Panc1 (cell line): ENCODE data around the gene FAM131B.

Experiments used
- TCF7L2 ChIP-seq: IDR thresholded peaks from 2 replicates; pipeline ENCODE4 v1.6.1; 2011; ENCODE audit warnings: mild to moderate bottlenecking, low read depth, low read length, inconsistent platforms
- TF ChIP-seq, protein P1 (sequence below): fragments of 450-650 bp; IDR thresholded peaks from 2 replicates; pipeline ENCODE4 v1.5.1; 2017; ENCODE audit warnings: mild to moderate bottlenecking

DNA sequence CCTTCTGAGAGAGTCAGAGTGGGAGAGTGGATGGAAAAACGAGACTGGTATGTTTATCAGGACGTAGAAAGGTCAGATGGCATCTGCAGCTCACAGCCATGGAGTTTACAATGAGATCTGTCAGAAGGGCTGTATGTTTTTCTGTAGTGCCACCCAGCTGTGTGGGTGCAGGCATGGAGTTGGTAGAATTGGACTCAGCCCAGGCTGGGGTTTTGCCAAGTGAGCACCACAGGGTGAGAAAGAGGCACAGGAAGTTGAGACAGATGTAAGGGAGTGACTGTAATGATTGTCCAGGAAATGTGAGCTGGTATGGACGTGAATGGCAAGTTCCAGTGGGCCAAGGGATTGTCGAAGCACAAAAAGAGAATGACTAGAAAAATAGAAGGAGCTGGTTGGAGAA, 9.6 kb upstream of the FAM131B start:
- TF ChIP-seq, protein P1, sequence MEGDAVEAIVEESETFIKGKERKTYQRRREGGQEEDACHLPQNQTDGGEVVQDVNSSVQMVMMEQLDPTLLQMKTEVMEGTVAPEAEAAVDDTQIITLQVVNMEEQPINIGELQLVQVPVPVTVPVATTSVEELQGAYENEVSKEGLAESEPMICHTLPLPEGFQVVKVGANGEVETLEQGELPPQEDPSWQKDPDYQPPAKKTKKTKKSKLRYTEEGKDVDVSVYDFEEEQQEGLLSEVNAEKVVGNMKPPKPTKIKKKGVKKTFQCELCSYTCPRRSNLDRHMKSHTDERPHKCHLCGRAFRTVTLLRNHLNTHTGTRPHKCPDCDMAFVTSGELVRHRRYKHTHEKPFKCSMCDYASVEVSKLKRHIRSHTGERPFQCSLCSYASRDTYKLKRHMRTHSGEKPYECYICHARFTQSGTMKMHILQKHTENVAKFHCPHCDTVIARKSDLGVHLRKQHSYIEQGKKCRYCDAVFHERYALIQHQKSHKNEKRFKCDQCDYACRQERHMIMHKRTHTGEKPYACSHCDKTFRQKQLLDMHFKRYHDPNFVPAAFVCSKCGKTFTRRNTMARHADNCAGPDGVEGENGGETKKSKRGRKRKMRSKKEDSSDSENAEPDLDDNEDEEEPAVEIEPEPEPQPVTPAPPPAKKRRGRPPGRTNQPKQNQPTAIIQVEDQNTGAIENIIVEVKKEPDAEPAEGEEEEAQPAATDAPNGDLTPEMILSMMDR: no peak
- TF ChIP-seq TCF7L2: no peak
